ENCODE measurements around the gene RCN2. TPM values are rescaled to one million over a fixed set of nuclear protein-coding genes. Genes with fewer than 3 reads are reported as not detected.

Gene RCN2
- polyA plus RNA-seq, 1 experiment = 30.8 TPM

DNA sequence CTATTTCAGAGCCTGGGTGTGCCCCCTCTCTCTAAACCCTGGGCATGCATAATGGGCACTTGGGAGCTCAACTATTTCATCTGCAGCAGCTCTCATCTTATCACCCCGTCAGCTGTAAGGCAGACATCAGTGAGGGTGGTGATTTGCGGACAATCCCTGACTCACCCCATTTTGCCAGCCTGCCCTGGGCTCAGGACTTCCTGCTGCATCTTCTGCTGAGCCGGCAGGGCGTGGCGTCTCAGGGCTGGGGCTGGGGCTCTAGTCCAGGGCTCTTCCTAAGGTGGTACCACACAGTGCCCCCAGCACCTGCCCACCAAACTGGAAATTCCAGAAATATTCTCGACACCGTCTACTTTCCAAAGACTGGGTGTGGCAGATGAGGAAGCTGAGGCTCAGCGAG lies 62.5 kb downstream of the RCN2 start:
- H3K36me3 ChIP-seq (ENCODE audit: control insufficient read depth, insufficient read depth, low read length) = no peaks in the 10 kb centered on the region
- TF ChIP-seq CTCF (IDR thresholded peaks at IDR 0.05; ENCODE audit: insufficient read depth, low read depth, low read length) = no peak
- DNase-seq (ENCODE audit: low read depth) = no peak
- CTCF ChIA-PET = no interaction called here
- H3K27me3 ChIP-seq (ENCODE audit: control insufficient read depth, insufficient read depth, low read length) = peaks cover 7% of the 10 kb centered on the region
- H3K4me3 ChIP-seq (ENCODE audit: low read depth, low read length) = no peak overlapping the region
- POLR2A ChIA-PET = no interaction called here

GRCh38 chr15:76994496-76994895 lies 62.9 kb downstream of the RCN2 start:
- H3K36me3 ChIP-seq (ENCODE audit: control insufficient read depth, insufficient read depth, low read length) = no peaks in the 10 kb centered on the region
- no peak for TF ChIP-seq CTCF (IDR thresholded peaks at IDR 0.05; ENCODE audit: insufficient read depth, low read depth, low read length)
- POLR2A ChIA-PET = no interaction called here
- no peak for DNase-seq (ENCODE audit: low read depth)
- CTCF ChIA-PET = interaction anchor here (1.0 kb wide), 1 partner anchor 174 kb away, joined by 3 read pairs; no protein-coding TSS in a partner anchor
- H3K27me3 ChIP-seq (ENCODE audit: control insufficient read depth, insufficient read depth, low read length) = peaks cover 7% of the 10 kb centered on the region; the same call in 1 of the 2 replicates
- H3K4me3 ChIP-seq (ENCODE audit: low read depth, low read length) = no peak overlapping the region

- TF ChIP-seq CTCF (IDR thresholded peaks at IDR 0.05; ENCODE audit: insufficient read depth, low read depth, low read length) = no peak
- ChIA-PET CTCF (interaction anchor here (0.7 to 2.3 kb wide), 4 partner anchors 8 to 767 kb away, joined by 3 to 4 read pairs (median 3); no protein-coding TSS in a partner anchor), POLR2A (no interaction called here)
- no peak for DNase-seq (ENCODE audit: low read depth)
- peaks cover 7% of the 10 kb centered on the region; the same call in 1 of the 2 replicates for H3K27me3 ChIP-seq (ENCODE audit: control insufficient read depth, insufficient read depth, low read length)
- no peak within 1 kb of the TSS for H3K4me3 ChIP-seq (ENCODE audit: low read depth, low read length)
- no peaks in the 10 kb centered on the region for H3K36me3 ChIP-seq (ENCODE audit: control insufficient read depth, insufficient read depth, low read length)
Observed at GRCh38 chr15:76994971-76995945, 63.7 kb downstream of the RCN2 start, which contains the start of gene PSTPIP1. PSTPIP1 (plus strand) TSS chr15:76995126; CDS start chr15:76995574, 448 bp downstream.

- ChIA-PET CTCF (interaction anchor here (0.7 to 2.3 kb wide), 3 partner anchors 8 to 768 kb away, joined by 3 to 4 read pairs (median 3); no protein-coding TSS in a partner anchor), POLR2A (no interaction called here)
- Histone ChIP-seq H3K4me3 (ENCODE audit: low read depth, low read length) (no peak overlapping the region), H3K27me3 (ENCODE audit: control insufficient read depth, insufficient read depth, low read length) (0 out of 2 replicates have a peak, but pooled peaks cover 3% of the 10 kb centered on the region), H3K36me3 (ENCODE audit: control insufficient read depth, insufficient read depth, low read length) (no peaks in the 10 kb centered on the region)
- TF ChIP-seq CTCF (IDR thresholded peaks at IDR 0.05; ENCODE audit: insufficient read depth, low read depth, low read length) = no peak
- no peak for DNase-seq (ENCODE audit: low read depth)
Observed at GRCh38 chr15:76996076-76996525, 64.6 kb downstream of the RCN2 start.

All from BJ (cell line).